Gastroesophageal sphincter (tissue), 4 donors: ENCODE measurements around the gene CACNA1C. TPM values are rescaled to one million over a fixed set of nuclear protein-coding genes. Genes with fewer than 3 reads are reported as not detected.

Experiments used
- ATAC-seq: fragments of 150-250 bp; one replicate; pipeline ENCODE4 v1.9.1; 2016; ENCODE audit warnings: mild to moderate bottlenecking, moderate library complexity
- H3K27ac ChIP-seq, 4 donors: fragments of 200-600 bp; sonication (generic) in 3 of 4; 1 replicate in 3 of 4; 2 replicates in 1 of 4; pipeline ENCODE4 v1.5.1; 2016 to 2019
- H3K27me3 ChIP-seq: fragments of 200-600 bp; sonication (generic); one replicate; pipeline ENCODE4 v1.5.1; 2019
- H3K36me3 ChIP-seq, 2 donors: fragments of 200-600 bp; sonication (generic); one replicate each; pipeline ENCODE4 v1.5.1; 2019; ENCODE audit warnings: control low read depth in 1 of 2
- H3K4me1 ChIP-seq, 3 donors: fragments of 200-600 bp; sonication (generic); 1 replicate in 2 of 3; 2 replicates in 1 of 3; pipeline ENCODE4 v1.5.1; 2016 to 2019; ENCODE audit warnings: control low read depth in 2 of 3
- H3K4me3 ChIP-seq, 2 donors: fragments of 200-600 bp; sonication (generic); one replicate each; pipeline ENCODE4 v1.5.1; 2019; ENCODE audit warnings: mild to moderate bottlenecking in 1 of 2, moderate library complexity in 1 of 2
- H3K9me3 ChIP-seq, 3 donors: fragments of 200-600 bp; sonication (generic); one replicate each; pipeline ENCODE4 v1.5.1; 2017 to 2019; ENCODE audit warnings: control low read depth in 2 of 3
- EP300 ChIP-seq: sonication (generic); formaldehyde crosslinking; IDR thresholded peaks from one replicate; pipeline ENCODE4 v1.6.1; 2017; ENCODE audit warnings: antibody characterized with exemption, mild to moderate bottlenecking
- POLR2A ChIP-seq, 2 donors: fragments of 450-650 bp; IDR thresholded peaks; one replicate each; pipeline ENCODE4 v1.6.1; 2017; ENCODE audit warnings: antibody characterized with exemption in 2 of 2, mild to moderate bottlenecking in 2 of 2, moderate library complexity in 1 of 2
- POLR2AphosphoS5 ChIP-seq: sonication (generic); formaldehyde crosslinking; IDR thresholded peaks from one replicate; pipeline ENCODE4 v1.6.1; 2017; ENCODE audit warnings: antibody characterized with exemption
- WGBS, 2 donors: methylation state at CpG; one replicate each; pipeline ENCODE4 v1.1.5; 2018; ENCODE audit warnings: low coverage in 1 of 2; 5-methylcytosine and 5-hydroxymethylcytosine counted together
- total RNA-seq, 4 donors: library from RNA; depleted of rRNA; stranded (reverse); fragments of >200 nt; gene quantifications; one replicate each; pipeline ENCODE4 v1.1.0, GENCODE V29; 2016
- TF ChIP-seq, protein P1 (sequence below), 4 experiments: fragments of 200-600 bp in 2 of 4; fragments of 450-650 bp in 2 of 4; sonication (generic) in 1 of 4; IDR thresholded peaks; one replicate each; pipeline ENCODE4 v1.5.1; 2017 to 2019; ENCODE audit warnings: antibody characterized with exemption in 4 of 4, mild to moderate bottlenecking in 2 of 4, moderate library complexity in 2 of 4

CACNA1C gene
- total RNA-seq, 4 donors from 2014 or later = 22.9 to 96.2 (median 41.4) TPM

GRCh38 chr12:2166696-2167095 lies 113.9 kb downstream of the CACNA1C start:
- Histone ChIP-seq H3K4me3 (no peak overlapping the region), H3K27ac (peak overlapping the region in 1 of 4 donors; percentile 87), H3K27me3 (no peaks in the 10 kb centered on the region), H3K9me3 (peaks cover 0 to 13% (median 0%) of the 10 kb centered on the region in 3 donors), H3K36me3 (no peaks in the 10 kb centered on the region), H3K4me1 (peaks cover 16 to 68% (median 33%) of the 10 kb centered on the region in 3 donors)
- TF ChIP-seq, protein P1, sequence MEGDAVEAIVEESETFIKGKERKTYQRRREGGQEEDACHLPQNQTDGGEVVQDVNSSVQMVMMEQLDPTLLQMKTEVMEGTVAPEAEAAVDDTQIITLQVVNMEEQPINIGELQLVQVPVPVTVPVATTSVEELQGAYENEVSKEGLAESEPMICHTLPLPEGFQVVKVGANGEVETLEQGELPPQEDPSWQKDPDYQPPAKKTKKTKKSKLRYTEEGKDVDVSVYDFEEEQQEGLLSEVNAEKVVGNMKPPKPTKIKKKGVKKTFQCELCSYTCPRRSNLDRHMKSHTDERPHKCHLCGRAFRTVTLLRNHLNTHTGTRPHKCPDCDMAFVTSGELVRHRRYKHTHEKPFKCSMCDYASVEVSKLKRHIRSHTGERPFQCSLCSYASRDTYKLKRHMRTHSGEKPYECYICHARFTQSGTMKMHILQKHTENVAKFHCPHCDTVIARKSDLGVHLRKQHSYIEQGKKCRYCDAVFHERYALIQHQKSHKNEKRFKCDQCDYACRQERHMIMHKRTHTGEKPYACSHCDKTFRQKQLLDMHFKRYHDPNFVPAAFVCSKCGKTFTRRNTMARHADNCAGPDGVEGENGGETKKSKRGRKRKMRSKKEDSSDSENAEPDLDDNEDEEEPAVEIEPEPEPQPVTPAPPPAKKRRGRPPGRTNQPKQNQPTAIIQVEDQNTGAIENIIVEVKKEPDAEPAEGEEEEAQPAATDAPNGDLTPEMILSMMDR (IDR thresholded peaks at IDR 0.05) = no peak
- TF ChIP-seq EP300 (no peak), POLR2A (IDR thresholded peaks at IDR 0.05) (no peak), POLR2AphosphoS5 (no peak)
- whole genome bisulfite sequencing, 2 donors = 92 to 93% methylated on average over 5 of the region's 5 CpGs
- ATAC-seq = no peak

DNA sequence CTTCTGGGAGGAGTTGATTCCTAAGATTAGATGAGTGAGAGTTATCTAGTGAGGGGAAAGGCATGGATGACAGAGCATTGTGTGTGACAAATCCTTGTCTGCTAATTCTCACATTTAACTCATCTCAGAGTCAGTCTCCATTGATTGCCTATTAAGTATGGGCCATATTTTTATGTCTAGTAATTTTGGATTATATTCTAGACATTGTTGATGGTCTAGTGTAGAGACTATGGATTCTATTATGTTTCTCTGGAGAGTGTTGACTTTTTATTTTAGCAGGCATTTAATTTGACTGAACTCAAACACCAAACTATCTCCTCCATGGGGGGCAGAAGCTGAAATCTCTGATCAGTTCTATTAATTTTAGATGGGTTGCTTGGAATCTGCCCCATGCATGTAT lies 114.4 kb downstream of the CACNA1C start:
- no peak overlapping the region for H3K4me3 ChIP-seq
- no peak overlapping the region for H3K27ac ChIP-seq
- peaks cover 0 to 13% (median 0%) of the 10 kb centered on the region in 3 donors for H3K9me3 ChIP-seq
- peaks cover 11 to 68% (median 29%) of the 10 kb centered on the region in 3 donors for H3K4me1 ChIP-seq
- no peaks in the 10 kb centered on the region for H3K27me3 ChIP-seq
- TF ChIP-seq, protein P1 (IDR thresholded peaks at IDR 0.05) = no peak
- TF ChIP-seq POLR2A (IDR thresholded peaks at IDR 0.05) = no peak
- TF ChIP-seq EP300 = no peak
- no peak for TF ChIP-seq POLR2AphosphoS5
- ATAC-seq = no peak
- no peaks in the 10 kb centered on the region for H3K36me3 ChIP-seq

DNA sequence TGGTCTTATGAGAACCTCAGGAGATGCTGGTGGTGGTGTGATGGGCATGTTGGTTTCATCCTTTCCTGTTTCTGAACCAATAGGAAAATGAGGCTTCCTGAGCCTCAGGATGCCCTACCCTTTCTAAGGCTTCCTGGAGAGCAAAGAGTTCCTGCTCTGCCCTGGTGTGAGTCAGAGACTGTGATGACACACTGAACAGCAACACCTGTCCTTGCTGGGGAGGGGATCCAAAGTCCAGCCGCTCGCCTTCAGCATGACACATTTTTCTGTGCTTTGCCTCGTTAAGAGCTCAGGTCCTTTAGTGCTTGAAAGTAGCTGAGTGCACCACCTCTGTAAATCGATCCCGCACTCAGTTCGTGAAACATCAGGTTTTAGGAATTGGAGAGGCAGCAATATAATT lies 116.0 kb downstream of the CACNA1C start:
- peaks cover 11 to 68% (median 19%) of the 10 kb centered on the region in 3 donors for H3K4me1 ChIP-seq
- H3K4me3 ChIP-seq = no peak overlapping the region
- peak overlapping the region in 3 of 4 donors; percentile 47 to 81 (median 72) for H3K27ac ChIP-seq
- no peaks in the 10 kb centered on the region for H3K27me3 ChIP-seq
- TF ChIP-seq POLR2AphosphoS5 (peak; percentile 40), POLR2A (IDR thresholded peaks at IDR 0.05) (no peak)
- 74 to 82% methylated on average over 5 to 6 of the region's 6 CpGs for WGBS, 2 donors
- no peak for ATAC-seq
- H3K36me3 ChIP-seq = no peaks in the 10 kb centered on the region
- peaks cover 0 to 13% (median 0%) of the 10 kb centered on the region in 3 donors for H3K9me3 ChIP-seq

- TF ChIP-seq EP300 = no peak
- TF ChIP-seq, protein P1 (IDR thresholded peaks at IDR 0.05) = no peak
- no peak for TF ChIP-seq POLR2A (IDR thresholded peaks at IDR 0.05)
- TF ChIP-seq POLR2AphosphoS5 = no peak
- Histone ChIP-seq H3K4me3 (no peak overlapping the region), H3K36me3 (no peaks in the 10 kb centered on the region), H3K27ac (peak overlapping the region; percentile 47 to 81 (median 60)), H3K27me3 (no peaks in the 10 kb centered on the region), H3K9me3 (peaks cover 0 to 13% (median 0%) of the 10 kb centered on the region in 3 donors), H3K4me1 (peaks cover 11 to 66% (median 16%) of the 10 kb centered on the region in 3 donors)
- ATAC-seq = no peak
- WGBS, 2 donors = 82 to 90% methylated on average over 3 to 4 of the region's 4 CpGs
Observed at GRCh38 chr12:2169489-2169888, 116.7 kb downstream of the CACNA1C start.

DNA sequence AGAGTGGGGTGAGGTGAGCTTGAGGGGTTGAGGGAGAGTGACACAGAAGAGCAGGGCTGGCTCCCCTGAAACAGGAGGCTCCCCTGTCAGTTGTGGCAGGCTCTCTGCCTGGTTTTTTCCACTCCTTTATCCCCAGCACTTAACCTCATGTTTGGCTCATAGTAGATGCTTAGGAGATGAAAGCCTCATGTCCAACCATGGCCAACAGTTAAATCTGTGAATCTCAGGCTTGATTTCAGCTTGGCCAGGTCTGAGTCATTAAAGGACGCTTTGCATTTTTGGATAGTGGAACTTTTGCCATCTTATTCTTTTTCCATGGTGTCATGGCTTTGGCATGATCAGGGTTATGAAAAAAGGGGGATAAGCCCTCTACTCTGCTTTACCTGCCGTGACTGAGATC lies 117.2 kb downstream of the CACNA1C start:
- no peak overlapping the region for H3K4me3 ChIP-seq
- 40 to 59% methylated on average over 1 to 2 of the region's 2 CpGs for WGBS, 2 donors
- no peaks in the 10 kb centered on the region for H3K36me3 ChIP-seq
- H3K4me1 ChIP-seq = peaks cover 11 to 66% (median 16%) of the 10 kb centered on the region in 3 donors
- no peaks in the 10 kb centered on the region for H3K27me3 ChIP-seq
- peaks cover 0 to 13% (median 0%) of the 10 kb centered on the region in 3 donors for H3K9me3 ChIP-seq
- H3K27ac ChIP-seq = peak overlapping the region; percentile 47 to 81 (median 60)
- TF ChIP-seq EP300 (no peak), POLR2AphosphoS5 (no peak), POLR2A (IDR thresholded peaks at IDR 0.05) (no peak)
- TF ChIP-seq, protein P1 (IDR thresholded peaks at IDR 0.05) = no peak
- ATAC-seq = peak; percentile 29
